WI38 (cell line): ENCODE measurements around the gene GP2.

ENCODE experiments used
- H3K4me3 ChIP-seq: 2 replicates; pipeline ENCODE4 v1.5.1; 2011; ENCODE audit warnings: low read depth, mild to moderate bottlenecking, control low read depth, low read length
- CTCF ChIP-seq: IDR thresholded peaks from 2 replicates; pipeline ENCODE4 v1.5.1; 2012; ENCODE audit warnings: low read depth, mild to moderate bottlenecking, control low read depth, low read length

GP2 gene

GRCh38 chr16:20291208-20292206, 35.8 kb downstream of the GP2 start:
- no peak for TF ChIP-seq CTCF
- H3K4me3 ChIP-seq = no peak overlapping the region

GRCh38 chr16:20289571-20289970, 37.7 kb downstream of the GP2 start:
- TF ChIP-seq CTCF = no peak
- no peak overlapping the region for H3K4me3 ChIP-seq

- no peak overlapping the region for H3K4me3 ChIP-seq
- no peak for TF ChIP-seq CTCF
These were observed 41.3 kb downstream of the GP2 start for GRCh38 chr16:20285993-20286499.

GRCh38 chr16:20280259-20280658, 47.1 kb downstream of the GP2 start:
- no peak overlapping the region for H3K4me3 ChIP-seq
- no peak for TF ChIP-seq CTCF

GRCh38 chr16:20271893-20272292, 55.4 kb downstream of the GP2 start:
- no peak overlapping the region for H3K4me3 ChIP-seq
- no peak for TF ChIP-seq CTCF

- no peak for TF ChIP-seq CTCF
- H3K4me3 ChIP-seq = no peak overlapping the region
These were observed 58.9 kb downstream of the GP2 start for GRCh38 chr16:20268409-20268808.

- H3K4me3 ChIP-seq = no peak overlapping the region
- no peak for TF ChIP-seq CTCF
These were observed 62.3 kb downstream of the GP2 start for GRCh38 chr16:20265019-20265418.
